ENCODE results near the gene OTUB2. TPM values are rescaled to one million over a fixed set of nuclear protein-coding genes. Genes with fewer than 3 reads are reported as not detected.

The OTUB2 gene
- total RNA-seq, 4 donors from 2014 or later: 0.21 to 0.66 (median 0.60) TPM; not detected in 1

- peak; percentile 22 to 48 for DNase-seq (ENCODE audit: low spot score in 2 of 2)
- H3K27ac ChIP-seq: no peak overlapping the region
- H3K27me3 ChIP-seq: peaks cover 0 to 4% of the 10 kb centered on the region in 2 donors
- no peaks in the 10 kb centered on the region for H3K9me3 ChIP-seq
- H3K4me1 ChIP-seq: peaks cover 0 to 10% (median 0%) of the 10 kb centered on the region in 4 donors
- TF ChIP-seq POLR2A (IDR thresholded peaks at IDR 0.05) (no peak), EP300 (IDR thresholded peaks at IDR 0.05) (no peak)
- TF ChIP-seq, protein P1, sequence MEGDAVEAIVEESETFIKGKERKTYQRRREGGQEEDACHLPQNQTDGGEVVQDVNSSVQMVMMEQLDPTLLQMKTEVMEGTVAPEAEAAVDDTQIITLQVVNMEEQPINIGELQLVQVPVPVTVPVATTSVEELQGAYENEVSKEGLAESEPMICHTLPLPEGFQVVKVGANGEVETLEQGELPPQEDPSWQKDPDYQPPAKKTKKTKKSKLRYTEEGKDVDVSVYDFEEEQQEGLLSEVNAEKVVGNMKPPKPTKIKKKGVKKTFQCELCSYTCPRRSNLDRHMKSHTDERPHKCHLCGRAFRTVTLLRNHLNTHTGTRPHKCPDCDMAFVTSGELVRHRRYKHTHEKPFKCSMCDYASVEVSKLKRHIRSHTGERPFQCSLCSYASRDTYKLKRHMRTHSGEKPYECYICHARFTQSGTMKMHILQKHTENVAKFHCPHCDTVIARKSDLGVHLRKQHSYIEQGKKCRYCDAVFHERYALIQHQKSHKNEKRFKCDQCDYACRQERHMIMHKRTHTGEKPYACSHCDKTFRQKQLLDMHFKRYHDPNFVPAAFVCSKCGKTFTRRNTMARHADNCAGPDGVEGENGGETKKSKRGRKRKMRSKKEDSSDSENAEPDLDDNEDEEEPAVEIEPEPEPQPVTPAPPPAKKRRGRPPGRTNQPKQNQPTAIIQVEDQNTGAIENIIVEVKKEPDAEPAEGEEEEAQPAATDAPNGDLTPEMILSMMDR (IDR thresholded peaks at IDR 0.05): peak; percentile 89 to 96 (median 93)
- no peak overlapping the region for H3K4me3 ChIP-seq
- 41 to 46% methylated on average over 19 to 26 of the region's 26 CpGs for WGBS, 2 donors
- H3K36me3 ChIP-seq: no peaks in the 10 kb centered on the region
Observed at GRCh38 chr14:94001501-94002396, 24.4 kb upstream of the OTUB2 start.

GRCh38 chr14:94003397-94003796, 22.7 kb upstream of the OTUB2 start:
- 78 to 84% methylated on average over 3 to 4 of the region's 4 CpGs for WGBS, 2 donors

GRCh38 chr14:94004015-94004414, 22.1 kb upstream of the OTUB2 start:
- no peak overlapping the region for H3K4me3 ChIP-seq
- no peak overlapping the region for H3K27ac ChIP-seq
- H3K36me3 ChIP-seq: no peaks in the 10 kb centered on the region
- peaks cover 0 to 10% (median 0%) of the 10 kb centered on the region in 4 donors for H3K4me1 ChIP-seq
- peaks cover 0 to 4% of the 10 kb centered on the region in 2 donors for H3K27me3 ChIP-seq
- TF ChIP-seq POLR2A (IDR thresholded peaks at IDR 0.05) (no peak), EP300 (IDR thresholded peaks at IDR 0.05) (no peak)
- TF ChIP-seq, protein P1 (IDR thresholded peaks at IDR 0.05): no peak
- no peak for DNase-seq (ENCODE audit: low spot score in 2 of 2)
- WGBS, 2 donors: 41 to 52% methylated on average over 3 of the region's 8 CpGs
- H3K9me3 ChIP-seq: no peaks in the 10 kb centered on the region

More at GRCh38 chr14:94003397-94003796, 22.7 kb upstream of the OTUB2 start:
- Histone ChIP-seq H3K9me3 (no peaks in the 10 kb centered on the region), H3K4me3 (no peak overlapping the region), H3K27me3 (peaks cover 0 to 4% of the 10 kb centered on the region in 2 donors), H3K36me3 (no peaks in the 10 kb centered on the region), H3K27ac (no peak overlapping the region), H3K4me1 (peaks cover 0 to 10% (median 0%) of the 10 kb centered on the region in 4 donors)
- TF ChIP-seq POLR2A (IDR thresholded peaks at IDR 0.05) (no peak), EP300 (IDR thresholded peaks at IDR 0.05) (no peak)
- TF ChIP-seq, protein P1 (IDR thresholded peaks at IDR 0.05): no peak
- no peak for DNase-seq (ENCODE audit: low spot score in 2 of 2)

GRCh38 chr14:94005324-94006073, 20.6 kb upstream of the OTUB2 start:
- TF ChIP-seq POLR2A (IDR thresholded peaks at IDR 0.05): no peak
- TF ChIP-seq EP300 (IDR thresholded peaks at IDR 0.05): no peak
- TF ChIP-seq, protein P1 (IDR thresholded peaks at IDR 0.05): no peak
- Histone ChIP-seq H3K36me3 (no peaks in the 10 kb centered on the region), H3K4me1 (peaks cover 0 to 10% (median 0%) of the 10 kb centered on the region in 4 donors), H3K4me3 (no peak overlapping the region), H3K27ac (no peak overlapping the region), H3K9me3 (no peaks in the 10 kb centered on the region), H3K27me3 (peaks cover 0 to 4% of the 10 kb centered on the region in 2 donors)
- DNase-seq (ENCODE audit: low spot score in 2 of 2): no peak
- WGBS, 2 donors: 50 to 53% methylated on average over 14 of the region's 14 CpGs
